Ovary (tissue), 3 donors: ENCODE data around the gene USP32.
A peak's percentile ranks its signal among the peaks of the same experiment; 100 is the strongest.

Source experiments
- EP300 ChIP-seq: sonication (generic); formaldehyde crosslinking; IDR thresholded peaks from one replicate; pipeline ENCODE4 v1.6.1; 2017; ENCODE audit warnings: antibody characterized with exemption
- POLR2A ChIP-seq: fragments of 450-650 bp; IDR thresholded peaks from one replicate; pipeline ENCODE4 v1.6.1; 2017; ENCODE audit warnings: antibody characterized with exemption, mild to moderate bottlenecking, moderate library complexity
- TF ChIP-seq, protein P1 (sequence below), 3 donors: fragments of 450-650 bp in 2 of 3; fragments of 200-600 bp in 1 of 3; IDR thresholded peaks; one replicate each; pipeline versions ENCODE4 v1.5.1 to v1.8.0; 2016 to 2022; ENCODE audit warnings: antibody characterized with exemption in 3 of 3, mild to moderate bottlenecking in 1 of 3
- donor health status: DM: no; HTN: no; CAD: no.

DNA sequence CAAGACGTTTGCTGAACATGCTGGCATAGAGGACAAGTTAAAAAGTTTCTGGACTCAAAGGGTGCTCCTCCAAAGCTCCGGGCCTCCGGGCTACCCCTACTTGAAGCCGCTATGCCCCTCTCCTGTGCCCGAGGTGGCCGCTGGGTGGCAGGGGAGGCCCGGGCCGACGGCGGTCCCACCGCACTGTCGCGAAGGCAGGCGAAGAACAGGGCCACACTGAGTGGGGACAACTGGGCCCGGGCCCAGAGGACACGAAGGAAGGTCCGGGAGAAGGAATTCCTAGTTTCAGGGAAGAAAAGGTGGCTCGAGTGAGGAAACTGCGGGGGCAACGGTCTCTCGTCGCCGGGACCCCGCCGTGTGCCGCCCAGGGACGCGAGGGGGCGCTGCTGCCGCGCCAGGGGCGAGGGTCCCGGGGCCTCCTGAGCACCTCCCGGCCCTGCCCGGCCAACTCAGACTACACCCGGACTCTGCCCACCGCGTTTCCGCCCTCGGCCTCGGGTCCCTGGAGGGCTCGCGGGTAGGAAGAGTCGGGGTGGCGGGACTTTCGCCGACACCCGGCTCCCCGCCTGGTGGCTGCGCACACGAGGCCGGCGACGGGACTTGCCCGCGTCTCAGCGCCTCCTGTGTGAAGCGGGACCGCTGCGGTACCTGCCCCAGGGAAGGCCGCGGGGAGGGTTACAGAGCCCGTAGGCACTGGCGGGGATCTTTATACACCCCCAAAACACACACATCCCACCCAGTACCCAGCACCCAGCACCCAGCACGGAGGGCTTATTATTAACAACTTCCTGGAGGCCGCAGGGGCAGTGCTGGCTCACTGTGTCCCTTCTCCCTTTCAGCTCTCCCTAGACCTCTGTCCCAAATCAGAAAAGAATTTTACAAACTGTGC is 29.6 kb upstream of the USP32 start:
- TF ChIP-seq POLR2A (no peak), EP300 (no peak)
- TF ChIP-seq, protein P1, sequence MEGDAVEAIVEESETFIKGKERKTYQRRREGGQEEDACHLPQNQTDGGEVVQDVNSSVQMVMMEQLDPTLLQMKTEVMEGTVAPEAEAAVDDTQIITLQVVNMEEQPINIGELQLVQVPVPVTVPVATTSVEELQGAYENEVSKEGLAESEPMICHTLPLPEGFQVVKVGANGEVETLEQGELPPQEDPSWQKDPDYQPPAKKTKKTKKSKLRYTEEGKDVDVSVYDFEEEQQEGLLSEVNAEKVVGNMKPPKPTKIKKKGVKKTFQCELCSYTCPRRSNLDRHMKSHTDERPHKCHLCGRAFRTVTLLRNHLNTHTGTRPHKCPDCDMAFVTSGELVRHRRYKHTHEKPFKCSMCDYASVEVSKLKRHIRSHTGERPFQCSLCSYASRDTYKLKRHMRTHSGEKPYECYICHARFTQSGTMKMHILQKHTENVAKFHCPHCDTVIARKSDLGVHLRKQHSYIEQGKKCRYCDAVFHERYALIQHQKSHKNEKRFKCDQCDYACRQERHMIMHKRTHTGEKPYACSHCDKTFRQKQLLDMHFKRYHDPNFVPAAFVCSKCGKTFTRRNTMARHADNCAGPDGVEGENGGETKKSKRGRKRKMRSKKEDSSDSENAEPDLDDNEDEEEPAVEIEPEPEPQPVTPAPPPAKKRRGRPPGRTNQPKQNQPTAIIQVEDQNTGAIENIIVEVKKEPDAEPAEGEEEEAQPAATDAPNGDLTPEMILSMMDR (IDR thresholded peaks at IDR 0.05) = peak; percentile 90 to 96 (median 90)
